Measurements from ENCODE around the gene PTCH2.
A peak's percentile ranks its signal among the peaks of the same experiment; 100 is the strongest.

Gene PTCH2

GRCh38 chr1:44776730-44777068 lies 66.4 kb downstream of the PTCH2 start:
- no peak for DNase-seq

GRCh38 chr1:44775930-44776729 lies 66.9 kb downstream of the PTCH2 start:
- peak; percentile 60 for DNase-seq

GRCh38 chr1:44775078-44775929 lies 67.7 kb downstream of the PTCH2 start, which contains the start of gene RPS8:
Gene RPS8, plus strand, starts transcription at chr1:44775540. Its CDS starts 57 bp downstream, at chr1:44775597.
- peak; percentile 99 for DNase-seq

Measured in eye (tissue), 1 donor.